Umbilical cord (tissue), 2 donors: Measurements from ENCODE around the gene PIEZO2. TPM values are rescaled to one million over a fixed set of nuclear protein-coding genes. Genes with fewer than 3 reads are reported as not detected.

ENCODE experiments used
- DNase-seq: peaks from one replicate; pipeline ENCODE4 v3.0.0-alpha.2; 2015; ENCODE audit warnings: low spot score
- total RNA-seq: library from RNA; depleted of rRNA; stranded (reverse); fragments of >200 nt; gene quantifications from one replicate; pipeline ENCODE4 v1.2.3, GENCODE V29; 2014; ENCODE audit warnings: low replicate concordance; ENCODE audit not compliant: insufficient read depth

Gene PIEZO2
- total RNA-seq, 1 donor from 2014 or later: 37.3 TPM

DNA sequence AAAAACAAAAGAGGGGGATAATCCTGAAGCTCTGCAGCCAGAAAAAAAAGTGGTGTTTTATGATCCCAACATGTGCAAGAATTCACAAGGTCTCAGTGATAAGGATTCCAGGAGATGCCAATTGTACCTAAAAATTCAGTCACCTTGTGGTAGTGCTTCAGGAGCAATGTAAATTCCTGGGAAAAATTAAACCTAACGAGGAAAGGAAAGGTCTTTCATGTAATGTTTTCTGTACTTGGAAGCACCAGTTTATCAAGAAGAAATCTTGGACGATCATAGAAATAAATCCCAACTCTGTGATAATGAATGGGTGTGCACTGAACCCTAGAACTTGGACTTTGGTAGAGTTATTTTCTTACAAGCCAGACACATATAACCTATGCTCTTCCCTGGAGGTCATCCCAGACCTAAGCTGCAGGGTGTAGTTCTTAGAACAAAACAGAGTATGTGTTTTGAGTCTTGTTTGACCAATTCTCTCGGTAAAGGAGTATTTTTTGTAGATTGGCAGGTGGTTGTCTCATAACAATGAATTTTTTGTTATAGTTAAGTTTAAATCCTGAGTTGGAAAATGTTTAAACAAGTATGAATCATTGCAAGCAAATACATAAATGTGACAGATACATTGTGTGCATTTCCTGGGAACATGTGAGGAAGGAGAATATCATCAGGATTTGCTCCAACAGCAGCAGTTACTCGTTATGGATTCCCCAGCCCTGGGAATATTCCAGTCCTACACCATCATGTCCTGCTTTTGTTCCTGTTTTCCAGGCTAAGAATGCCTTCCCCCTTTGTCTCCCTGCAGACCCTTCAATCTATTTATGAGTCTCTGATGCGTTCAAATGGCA is 399.0 kb downstream of the PIEZO2 start:
- DNase-seq: peak; percentile 26

GRCh38 chr18:10748641-10749040 is 400.7 kb downstream of the PIEZO2 start:
- no peak for DNase-seq

- DNase-seq: peak; percentile 83
Observed at GRCh38 chr18:10745971-10746370, 403.4 kb downstream of the PIEZO2 start.

DNA sequence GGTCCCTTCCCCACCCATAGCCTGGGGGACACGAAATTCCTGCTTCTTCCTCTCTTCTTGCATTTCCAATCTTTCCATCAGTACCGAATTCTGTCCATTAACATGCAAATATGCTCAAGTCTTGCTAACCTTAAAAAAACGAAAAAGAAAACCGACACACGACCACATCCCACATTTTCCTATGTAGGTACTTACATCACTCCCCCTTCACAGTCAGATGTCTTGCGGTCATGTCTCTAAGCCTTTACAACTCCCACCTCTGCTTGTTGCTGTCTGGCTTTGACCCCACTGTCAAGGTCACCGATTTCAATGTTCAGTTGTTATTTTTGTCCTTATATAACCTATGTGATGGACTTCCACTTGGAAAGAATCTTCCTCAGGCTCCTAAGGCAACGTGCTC is 404.1 kb downstream of the PIEZO2 start:
- DNase-seq: no peak

GRCh38 chr18:10743766-10744165 is 405.6 kb downstream of the PIEZO2 start:
- DNase-seq: no peak

DNA sequence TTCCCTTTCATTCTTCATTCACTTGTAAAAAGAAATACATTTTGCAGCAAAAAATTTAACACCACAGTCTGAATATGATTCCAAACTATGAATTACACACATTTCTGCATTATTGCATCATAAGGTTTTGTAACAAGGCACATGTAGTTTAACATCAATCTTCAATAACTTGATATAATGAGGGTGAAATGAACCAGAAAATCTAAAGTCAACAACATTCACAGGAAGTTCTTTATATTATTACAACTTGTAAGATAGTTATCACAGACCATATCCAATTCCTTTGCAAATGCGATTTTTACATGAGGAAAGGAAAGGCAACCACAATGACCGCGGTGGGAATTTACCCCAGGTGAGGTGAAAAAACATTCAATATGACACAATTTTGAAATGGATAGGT is 410.2 kb downstream of the PIEZO2 start:
- no peak for DNase-seq

DNA sequence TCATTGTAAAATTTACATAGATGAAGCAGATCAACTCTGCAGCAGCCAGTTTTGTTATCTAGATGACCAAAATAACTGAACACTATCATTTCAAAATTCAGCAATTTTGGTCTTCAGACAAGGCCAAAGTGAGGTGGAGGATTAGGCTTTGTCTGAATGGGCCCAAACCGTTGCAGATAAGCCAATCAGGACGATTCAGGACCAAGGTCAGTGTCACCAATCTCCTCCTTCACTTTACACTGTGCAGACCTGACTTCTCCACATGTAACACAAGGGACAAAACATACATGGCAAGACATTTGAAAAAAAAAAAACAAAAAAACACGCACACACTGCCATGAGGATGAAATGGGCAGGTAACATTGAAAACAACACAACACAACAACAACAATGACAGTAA is 412.4 kb downstream of the PIEZO2 start:
- no peak for DNase-seq

- DNase-seq: no peak
Observed at GRCh38 chr18:10732990-10733389, 416.4 kb downstream of the PIEZO2 start.

- no peak for DNase-seq
Observed at GRCh38 chr18:10727477-10727876, 421.9 kb downstream of the PIEZO2 start.

DNA sequence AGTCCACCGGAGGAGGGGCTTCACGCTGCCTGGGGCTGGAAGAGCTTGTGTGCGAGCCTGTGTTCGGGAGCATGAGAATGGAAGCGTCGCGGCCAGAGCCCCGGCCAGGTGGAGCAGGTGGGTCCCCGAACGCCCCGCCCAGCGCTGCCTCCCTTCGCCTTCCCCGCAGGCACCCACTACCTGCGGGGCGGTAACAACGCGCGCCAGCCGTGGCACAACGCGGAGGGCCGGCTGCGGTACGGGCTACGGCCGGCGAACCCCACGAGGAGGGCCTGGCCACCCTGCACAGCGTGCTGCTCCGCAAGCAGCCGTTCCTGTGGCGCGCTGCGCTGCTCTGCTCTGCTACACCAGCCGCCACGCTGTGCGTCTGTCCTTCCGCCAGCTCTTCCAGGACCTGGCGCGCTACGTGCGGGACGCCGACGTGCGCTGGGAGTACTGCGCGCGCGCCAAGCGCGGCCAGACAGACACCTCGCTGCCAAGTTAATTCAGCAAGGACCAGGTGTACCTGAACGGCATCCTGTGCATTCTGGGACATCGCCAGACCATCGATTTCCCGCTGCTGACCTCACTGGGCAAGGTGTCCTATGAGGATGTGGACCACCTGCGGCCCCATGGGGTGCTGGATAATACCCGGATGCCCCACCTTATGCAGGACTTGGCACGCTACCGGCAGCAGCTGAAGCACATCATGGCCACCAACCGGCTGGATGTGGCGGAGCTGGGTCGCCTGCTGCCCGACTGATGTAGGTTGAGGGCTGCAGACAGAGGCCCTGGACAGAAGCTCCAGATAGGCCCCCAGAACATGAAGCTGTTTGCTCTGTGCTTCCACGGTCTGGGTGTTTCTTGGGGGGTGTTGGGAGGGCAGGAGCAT is 422.9 kb downstream of the PIEZO2 start:
- DNase-seq: peak; percentile 18

DNA sequence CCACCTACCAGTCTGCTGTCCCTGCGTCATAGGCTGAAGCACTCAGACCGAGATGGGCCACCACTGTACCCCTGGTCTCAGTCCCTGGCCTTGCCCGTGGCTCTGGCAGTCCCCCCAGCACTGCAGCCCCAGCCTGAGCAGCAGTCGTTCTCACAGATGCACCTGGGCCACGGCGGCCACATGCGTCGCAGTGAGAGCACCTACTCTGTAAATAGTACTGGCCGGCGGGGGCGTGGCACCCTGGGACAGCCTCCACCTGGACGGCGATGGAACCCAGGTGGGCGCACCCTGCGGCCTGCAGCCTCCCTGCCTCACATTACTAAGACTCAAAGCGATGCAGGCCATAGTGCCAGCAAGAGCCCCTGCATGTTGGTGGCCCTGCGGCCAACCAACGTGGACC is 424.7 kb downstream of the PIEZO2 start:
- DNase-seq: no peak

DNA sequence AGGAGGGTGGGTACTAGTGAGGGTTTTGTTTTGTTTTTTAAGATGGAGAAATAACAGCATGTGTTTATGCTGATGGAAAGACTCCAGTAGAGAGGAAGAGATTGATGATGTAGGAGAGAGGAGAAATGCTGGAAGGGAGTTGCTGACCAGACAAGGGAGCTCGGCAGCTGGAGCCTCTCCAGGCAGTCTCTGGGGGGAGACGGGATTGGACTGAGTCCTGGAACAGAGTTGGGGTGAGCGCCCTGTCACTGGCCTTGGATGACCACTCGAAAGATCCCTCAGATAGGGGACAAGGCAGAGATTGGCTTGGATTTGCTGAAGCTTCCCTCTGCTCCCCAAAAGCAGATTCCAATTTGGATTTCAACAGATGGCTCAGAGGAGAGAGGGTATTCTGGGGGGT is 425.9 kb downstream of the PIEZO2 start:
- no peak for DNase-seq

- DNase-seq: no peak
Observed at GRCh38 chr18:10718809-10719208, 430.6 kb downstream of the PIEZO2 start.

DNA sequence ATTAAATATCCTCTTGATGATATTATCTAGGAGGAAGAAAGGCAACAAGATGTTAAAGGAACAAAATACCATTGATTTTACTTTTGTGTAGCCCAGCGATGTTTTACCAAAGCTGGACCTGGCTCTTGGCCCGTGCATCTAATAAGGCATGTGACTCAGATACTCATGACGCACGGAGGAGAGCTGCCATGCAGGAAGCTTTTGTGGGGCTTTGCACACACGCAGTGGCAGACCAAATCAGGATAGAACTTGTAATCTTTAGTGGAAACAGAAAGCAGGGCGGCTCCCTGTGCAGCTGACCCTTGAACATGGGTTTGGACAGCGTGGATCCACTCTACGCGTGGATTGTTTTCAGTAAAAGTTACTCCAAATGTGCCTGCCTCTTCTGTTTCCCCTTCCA is 433.6 kb downstream of the PIEZO2 start:
- DNase-seq: peak; percentile 96

DNA sequence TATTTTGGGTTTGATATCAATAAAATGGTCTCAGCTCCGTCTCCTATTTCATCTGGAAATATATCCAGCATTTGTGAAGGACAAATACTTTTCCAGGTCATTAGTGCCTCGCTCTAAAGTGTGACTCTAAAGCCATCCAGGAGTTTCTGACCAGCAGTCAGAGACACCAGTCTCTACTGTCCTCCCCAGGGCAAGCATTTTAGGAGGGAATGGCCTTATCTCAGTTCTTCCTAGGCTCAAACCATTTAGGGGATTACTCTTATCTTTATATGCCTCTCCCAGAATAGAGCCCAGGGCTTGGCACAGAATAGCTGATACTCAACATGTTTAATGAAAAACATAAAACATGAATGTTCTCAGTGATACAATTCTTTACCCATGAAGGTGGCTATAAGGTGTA is 436.0 kb downstream of the PIEZO2 start:
- DNase-seq: peak; percentile 89

- no peak for DNase-seq
Observed at GRCh38 chr18:10707294-10707693, 442.1 kb downstream of the PIEZO2 start.

- no peak for DNase-seq
Observed at GRCh38 chr18:10705786-10706185, 443.6 kb downstream of the PIEZO2 start.

DNA sequence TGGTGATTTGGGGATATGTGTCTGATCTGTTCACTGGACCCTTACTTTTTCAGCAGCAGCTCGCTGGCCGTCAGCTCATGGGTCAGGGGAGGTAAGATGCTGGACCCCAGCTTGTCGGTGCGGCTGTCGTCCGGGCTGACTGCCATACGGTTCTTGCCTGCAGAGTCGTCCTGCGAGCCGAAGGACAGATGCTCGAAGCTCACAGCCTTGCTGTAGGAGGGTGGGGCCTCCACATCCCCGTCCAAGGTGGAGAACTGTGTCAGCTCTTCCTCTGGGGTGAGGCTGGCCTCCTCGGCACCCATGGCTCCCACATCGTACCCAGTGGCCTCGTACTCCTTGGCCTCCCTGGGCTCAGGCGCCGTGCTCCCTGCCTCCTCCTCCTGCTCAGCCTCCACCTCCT is 444.1 kb downstream of the PIEZO2 start:
- DNase-seq: no peak

DNA sequence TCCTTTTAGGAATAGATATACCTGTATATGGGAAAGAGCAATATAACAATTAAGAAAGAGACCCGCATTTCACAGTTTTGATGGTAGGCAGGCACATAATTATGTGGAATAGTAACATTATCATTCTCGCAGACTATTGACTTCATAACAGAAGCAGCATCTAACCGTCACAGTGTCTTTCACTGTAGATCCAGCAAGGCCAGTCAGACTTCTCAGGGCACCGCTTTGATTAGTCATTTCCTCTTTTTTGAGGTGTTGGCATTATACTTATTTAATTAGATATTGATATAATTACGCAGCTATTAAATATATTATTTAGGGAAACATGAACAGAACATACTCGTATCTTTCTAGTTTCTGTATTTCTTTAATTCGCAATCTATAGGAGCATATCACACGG is 447.2 kb downstream of the PIEZO2 start:
- no peak for DNase-seq

GRCh38 chr18:10690366-10690765 is 459.0 kb downstream of the PIEZO2 start:
- DNase-seq: no peak

- DNase-seq: no peak
Observed at GRCh38 chr18:10690035-10690329, 459.4 kb downstream of the PIEZO2 start.

DNA sequence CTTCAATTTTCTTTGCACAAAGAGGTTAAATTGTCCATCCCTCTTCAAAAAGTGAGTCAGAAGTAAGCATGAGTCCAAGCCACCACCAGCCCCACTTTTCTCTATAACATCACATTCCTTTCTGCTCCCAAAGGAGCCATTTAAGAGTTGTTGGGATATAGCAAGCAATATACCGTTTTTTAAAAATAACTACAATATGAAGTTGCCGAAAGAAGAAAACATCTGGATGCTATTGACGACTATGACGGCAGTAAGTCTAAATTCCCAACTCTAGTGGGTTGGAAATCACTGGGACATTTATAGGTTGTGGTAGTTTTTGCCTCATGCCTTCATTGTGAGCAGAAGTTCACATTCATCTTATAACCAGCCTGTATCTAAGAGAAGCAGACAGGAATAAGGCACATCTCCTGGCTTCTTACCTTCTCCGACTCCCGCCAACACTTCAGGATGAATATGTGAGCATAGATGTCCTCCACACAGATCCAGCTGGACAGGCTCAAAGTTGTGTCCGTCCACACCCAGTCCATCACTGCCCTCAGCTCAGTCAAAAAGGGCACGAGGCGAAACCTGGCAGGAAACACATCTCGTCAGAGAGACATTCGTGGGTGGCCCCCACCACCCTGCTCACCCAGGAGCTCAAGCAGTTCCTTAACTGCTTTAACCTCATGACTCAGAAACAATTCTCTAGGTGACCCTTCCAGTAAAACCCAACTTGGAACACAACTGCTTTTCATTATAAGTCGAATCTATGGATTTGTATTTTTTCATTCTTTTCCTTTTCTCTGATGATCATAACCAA is 459.9 kb downstream of the PIEZO2 start:
- DNase-seq: peak; percentile 11
